Raji (cell line): ENCODE results near the gene SLC4A1AP.

ENCODE experiments used
- POLR2A ChIP-seq: IDR thresholded peaks from 2 replicates; pipeline ENCODE4 v1.6.1; 2011; ENCODE audit warnings: low read depth, low read length, control low read depth; ENCODE audit not compliant: insufficient read depth

Gene SLC4A1AP, protein sequence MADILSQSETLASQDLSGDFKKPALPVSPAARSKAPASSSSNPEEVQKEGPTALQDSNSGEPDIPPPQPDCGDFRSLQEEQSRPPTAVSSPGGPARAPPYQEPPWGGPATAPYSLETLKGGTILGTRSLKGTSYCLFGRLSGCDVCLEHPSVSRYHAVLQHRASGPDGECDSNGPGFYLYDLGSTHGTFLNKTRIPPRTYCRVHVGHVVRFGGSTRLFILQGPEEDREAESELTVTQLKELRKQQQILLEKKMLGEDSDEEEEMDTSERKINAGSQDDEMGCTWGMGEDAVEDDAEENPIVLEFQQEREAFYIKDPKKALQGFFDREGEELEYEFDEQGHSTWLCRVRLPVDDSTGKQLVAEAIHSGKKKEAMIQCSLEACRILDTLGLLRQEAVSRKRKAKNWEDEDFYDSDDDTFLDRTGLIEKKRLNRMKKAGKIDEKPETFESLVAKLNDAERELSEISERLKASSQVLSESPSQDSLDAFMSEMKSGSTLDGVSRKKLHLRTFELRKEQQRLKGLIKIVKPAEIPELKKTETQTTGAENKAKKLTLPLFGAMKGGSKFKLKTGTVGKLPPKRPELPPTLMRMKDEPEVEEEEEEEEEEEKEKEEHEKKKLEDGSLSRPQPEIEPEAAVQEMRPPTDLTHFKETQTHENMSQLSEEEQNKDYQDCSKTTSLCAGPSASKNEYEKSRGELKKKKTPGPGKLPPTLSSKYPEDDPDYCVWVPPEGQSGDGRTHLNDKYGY

DNA sequence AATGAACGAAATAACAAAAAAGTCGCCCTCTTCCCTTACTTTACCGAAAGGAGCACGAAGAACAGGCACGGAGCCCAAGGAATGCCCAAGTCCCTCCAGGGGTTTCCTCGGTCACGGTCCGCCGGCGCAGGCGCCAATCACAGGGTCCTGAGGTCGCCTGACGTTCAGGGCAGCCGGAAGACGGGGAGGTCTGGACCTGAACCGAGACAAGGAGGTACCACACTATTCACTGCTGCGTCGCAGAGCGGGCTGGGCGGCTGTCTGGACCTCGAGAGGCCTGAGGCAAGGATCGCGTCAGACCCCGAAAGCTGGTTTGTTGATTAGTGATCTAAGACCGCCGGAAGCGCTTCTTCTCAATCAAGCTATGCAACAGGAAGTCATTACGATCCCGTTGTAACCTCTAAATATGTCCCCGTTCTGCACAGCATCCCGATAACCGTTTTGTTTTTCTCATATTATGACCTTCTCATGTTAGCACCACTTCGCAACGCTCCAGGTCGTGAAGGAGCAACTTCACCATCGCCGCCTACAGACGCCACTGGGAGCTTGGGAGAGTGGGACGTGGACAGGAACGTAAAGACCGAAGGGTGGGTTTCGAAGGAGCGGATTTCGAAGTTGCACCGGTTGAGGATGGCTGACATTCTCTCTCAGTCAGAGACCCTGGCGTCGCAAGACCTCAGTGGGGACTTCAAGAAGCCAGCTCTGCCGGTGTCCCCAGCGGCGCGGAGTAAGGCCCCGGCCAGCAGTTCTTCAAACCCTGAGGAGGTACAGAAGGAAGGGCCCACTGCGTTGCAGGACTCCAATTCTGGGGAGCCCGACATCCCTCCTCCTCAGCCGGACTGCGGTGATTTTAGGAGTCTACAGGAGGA is at the start of gene SLC4A1AP, which contains the start of gene SUPT7L:
Gene SLC4A1AP (plus strand): TSS at position 605 of the 869 bp plus-strand sequence. CDS start 26 bp downstream, at position 631.
Gene SUPT7L (minus strand): TSS at position 330 of the 869 bp plus-strand sequence. CDS start 1,422 bp downstream, outside the sequence.
- TF ChIP-seq POLR2A, result peak; percentile 82

DNA sequence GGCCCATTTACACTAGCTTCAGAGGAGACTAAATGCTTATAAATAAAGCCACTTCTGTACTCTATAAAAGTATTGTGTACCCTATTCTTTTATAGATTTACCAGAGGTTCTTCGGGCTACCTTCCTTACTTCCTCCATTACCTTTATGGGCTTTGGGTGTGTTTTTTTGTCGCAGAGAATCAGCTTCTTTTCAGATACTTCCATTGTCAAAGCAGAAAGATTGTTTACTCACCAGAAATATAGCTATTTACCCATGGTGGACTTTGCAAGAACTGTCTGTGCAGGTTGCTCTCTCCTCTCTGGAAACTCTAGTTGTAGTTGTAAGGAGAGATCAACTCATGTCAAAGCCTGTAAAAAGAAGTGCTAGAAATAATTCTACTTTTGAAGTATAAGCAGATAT is 49.7 kb upstream of the SLC4A1AP start:
- no peak for TF ChIP-seq POLR2A

DNA sequence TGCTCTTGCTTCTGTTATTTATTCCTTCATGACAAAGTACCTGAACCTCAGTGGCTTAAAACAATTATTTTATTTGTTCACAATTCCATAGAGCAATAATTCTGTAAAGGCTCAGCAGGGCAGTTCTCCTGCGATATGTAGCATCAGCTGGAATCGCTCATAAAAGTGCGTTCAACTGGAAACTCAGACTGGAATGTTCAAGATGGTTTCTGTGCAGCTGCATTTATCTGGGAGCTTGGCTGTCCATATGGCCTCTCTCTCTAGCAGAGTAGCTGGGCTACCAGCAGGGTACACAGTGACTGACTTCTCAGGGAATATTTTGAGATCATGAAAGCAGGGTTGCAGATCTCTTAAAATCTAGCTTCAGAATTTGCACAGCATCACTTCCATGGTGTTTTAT is 48.4 kb upstream of the SLC4A1AP start:
- TF ChIP-seq POLR2A, result no peak

DNA sequence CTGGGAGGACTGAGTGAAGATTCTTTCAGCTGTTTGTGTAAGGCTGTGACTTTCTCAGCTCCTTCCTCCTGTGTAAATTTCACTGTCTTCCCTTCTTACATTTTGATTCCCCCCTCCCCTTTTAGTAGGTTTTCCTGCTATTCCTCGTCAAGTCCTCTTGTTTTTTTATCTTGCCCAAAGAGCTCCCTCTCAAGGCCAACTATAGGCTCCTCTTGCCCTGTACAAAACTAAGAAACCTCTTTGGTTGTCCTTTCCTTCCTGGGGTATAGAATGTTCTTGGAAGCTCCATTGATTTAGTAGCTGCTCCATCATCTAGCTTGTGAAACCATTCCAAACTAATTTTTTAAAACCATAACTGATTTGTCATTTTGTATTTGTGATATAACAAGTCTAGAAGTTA is 42.2 kb upstream of the SLC4A1AP start:
- no peak for TF ChIP-seq POLR2A

DNA sequence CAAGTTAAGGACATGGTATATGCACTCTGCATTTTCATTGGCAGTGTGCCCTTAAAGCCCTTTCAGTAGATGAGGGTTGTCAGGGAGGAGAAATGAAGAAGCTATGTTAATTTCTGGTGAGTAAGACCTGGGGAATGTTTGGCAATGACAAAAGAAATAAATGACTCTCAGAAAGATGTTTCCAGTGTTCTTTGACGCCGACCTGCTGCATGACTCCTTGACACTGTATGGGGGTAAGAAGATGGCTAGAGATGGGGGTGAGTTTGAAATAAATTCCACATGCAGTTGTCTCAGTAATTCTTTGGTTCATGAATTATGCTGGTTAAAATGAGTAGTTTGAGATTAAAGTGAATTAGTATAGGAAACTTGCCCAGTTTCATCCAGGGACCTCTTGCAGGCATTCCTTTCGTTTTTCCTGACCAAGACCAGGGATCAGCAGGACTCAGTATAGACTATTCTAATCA is 40.7 kb upstream of the SLC4A1AP start:
- TF ChIP-seq POLR2A, result no peak

DNA sequence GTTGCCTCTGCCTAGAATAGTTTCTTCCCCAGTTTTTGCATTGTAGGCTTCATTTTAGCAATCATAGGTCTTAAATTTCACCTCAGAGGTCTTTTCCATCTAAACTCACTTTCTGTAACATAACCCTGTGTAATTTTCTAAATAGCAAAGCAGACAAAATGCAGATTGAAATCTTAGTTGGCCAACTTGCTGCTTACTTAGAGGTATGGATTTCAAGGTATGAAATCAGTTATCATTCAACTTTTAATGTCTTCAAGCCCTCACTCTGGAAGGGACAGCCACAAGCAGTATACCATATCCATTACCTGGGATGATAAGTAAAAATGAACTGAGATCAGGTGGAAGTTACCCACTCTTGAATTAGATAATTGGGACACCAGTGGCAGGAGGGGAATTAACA is 38.7 kb upstream of the SLC4A1AP start:
- no peak for TF ChIP-seq POLR2A

DNA sequence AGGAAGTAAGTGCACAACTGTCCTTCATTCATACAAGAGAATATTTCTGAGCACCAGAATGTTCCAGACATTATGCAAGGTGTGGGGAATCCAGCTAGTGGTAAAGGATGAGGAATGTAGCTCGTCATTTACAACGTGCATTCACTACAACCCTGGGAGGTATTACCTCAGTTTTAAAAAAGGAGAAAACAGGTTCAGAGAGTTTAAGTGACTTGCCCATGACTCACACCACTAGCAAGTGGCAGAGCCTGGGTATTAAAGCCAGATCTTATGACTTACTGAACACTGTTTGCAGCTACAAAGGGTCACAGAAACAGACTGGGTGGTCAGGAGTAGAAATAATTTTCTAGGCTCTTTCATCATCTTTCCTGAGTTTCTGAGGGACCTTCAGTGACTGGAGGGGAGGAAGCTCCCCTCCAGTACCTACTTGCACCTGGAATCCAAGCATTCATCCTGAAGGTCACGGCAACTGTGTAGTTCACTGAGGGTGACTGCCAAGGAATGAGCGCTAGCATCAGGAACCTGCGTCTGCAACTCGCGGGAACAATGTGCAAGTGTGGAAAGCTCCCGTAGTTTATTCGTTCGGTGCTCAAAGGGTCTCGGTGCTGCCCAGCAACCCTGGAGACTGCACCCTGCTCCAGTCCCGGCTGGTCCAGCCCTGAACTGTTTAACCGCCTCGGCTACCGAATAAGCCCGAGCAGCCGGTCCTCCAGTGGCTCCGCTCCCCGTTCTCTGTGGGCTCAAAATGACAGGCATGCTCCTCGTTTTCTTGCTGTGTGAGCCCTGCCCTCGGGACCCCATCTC is 35.5 kb upstream of the SLC4A1AP start:
- TF ChIP-seq POLR2A, result no peak

DNA sequence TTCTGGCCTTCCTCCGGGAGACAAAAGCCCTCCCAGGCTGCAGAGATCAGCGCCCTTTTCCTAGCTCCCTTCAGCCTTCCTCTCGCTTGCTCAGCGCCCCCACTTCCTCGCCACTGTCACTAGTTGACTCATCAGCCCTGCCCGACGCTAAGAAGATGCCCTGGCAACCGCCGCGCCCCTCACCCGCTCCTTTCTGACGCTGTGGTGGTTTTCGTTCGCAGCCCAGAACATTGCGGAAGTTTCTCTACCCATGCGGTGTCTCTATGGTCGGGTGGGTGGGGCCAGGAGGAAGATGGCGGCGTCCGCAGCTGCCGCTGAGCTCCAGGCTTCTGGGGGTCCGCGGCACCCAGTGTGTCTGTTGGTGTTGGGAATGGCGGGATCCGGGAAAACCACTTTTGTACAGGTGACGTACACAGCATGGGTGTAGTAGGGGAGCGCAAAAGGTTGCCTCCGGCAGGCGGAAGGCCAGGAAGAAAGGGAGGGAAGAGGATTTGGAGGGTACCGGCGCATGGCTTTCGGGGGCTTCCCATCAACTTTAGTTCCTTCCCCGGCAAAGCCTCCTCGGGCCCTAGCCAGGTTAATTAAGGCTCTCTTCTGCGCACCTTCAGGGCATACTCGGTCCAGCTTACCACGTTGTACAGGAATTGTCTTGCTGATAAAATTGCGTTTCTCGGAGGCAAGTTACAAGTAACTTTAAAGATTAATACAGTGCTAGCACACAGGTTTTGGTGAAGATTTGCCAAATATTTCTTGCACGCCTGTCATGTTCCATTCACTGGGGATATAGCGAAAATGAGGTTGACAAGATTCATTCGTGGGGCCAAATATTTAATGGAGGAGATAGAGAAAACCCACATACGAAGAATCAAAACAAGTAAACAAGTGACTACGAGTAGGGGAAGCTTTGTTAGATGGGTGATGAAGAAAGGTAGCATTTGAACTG is 34.7 kb upstream of the SLC4A1AP start, which contains the start of the genes CCDC121 and GPN1:
Gene CCDC121 (minus strand): TSS at position 246 of the 943 bp plus-strand sequence. CDS start 1,213 bp downstream, outside the sequence.
Gene GPN1 (plus strand): TSS at position 284 of the 943 bp plus-strand sequence. CDS start 9 bp downstream, at position 293.
- TF ChIP-seq POLR2A, result peak; percentile 93

DNA sequence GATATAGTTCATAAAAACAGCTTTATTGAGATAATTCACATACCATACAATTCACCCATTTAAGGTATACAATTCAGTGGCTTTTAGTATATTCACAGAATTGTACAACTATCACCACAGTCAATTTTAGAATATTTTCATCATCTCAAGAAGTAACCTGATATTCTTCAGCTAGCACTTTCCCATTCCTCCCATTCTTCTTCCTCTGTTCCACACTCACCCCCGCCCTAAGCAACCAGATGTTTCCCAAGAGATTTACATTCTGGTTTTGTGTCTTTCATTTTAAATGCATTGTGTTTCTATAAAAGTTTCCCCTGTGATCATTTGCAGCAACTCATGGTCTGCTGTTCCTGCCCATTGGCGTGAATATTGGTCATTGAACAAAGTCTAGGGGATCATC is 29.4 kb upstream of the SLC4A1AP start:
- no peak for TF ChIP-seq POLR2A

DNA sequence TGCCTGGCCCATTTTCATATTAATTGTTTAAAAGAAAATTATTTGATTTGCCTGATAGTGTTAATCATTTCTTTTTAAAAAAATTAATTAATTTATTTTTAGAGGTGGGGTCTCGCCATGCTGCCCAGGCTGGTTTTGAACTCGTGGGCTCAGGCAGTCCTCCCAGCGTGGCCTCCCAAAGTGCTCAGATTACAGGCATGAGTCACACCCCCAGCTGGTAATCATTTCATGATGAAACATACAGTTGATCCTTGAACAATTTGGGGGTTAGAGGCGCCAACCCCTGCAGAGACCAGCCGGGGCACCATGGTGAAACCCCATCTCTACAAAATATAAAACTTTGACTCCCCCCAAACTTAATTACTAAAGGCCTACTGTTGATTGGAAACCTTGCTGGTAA is 26.9 kb upstream of the SLC4A1AP start:
- no peak for TF ChIP-seq POLR2A

DNA sequence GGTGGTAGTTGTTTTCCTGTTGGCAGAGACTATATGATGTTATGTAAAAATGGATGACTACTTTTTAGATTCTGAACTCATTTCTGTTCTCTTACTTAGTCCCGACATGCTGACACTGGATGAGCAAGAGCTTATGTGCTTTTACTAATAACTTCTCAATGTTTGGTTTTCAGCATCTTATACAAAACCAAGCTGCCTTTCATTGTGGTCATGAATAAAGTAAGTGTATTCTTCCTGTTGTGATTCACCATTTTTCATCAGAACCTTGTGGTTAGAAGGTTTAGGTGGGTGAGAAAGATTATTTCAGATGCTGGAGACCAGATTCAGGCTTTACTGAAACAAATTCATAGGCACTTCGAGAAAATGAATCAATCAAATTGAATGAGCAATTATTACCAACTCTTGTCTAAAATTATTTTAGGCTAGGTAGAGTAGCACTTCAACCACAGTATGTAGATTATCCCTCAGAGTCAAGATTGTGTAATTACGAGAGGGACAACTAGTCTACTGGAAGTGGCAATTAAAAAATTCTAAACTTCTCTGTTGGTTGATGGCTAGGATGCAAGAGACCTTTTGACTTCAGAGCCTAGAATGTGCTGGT is 25.6 kb upstream of the SLC4A1AP start:
- no peak for TF ChIP-seq POLR2A

DNA sequence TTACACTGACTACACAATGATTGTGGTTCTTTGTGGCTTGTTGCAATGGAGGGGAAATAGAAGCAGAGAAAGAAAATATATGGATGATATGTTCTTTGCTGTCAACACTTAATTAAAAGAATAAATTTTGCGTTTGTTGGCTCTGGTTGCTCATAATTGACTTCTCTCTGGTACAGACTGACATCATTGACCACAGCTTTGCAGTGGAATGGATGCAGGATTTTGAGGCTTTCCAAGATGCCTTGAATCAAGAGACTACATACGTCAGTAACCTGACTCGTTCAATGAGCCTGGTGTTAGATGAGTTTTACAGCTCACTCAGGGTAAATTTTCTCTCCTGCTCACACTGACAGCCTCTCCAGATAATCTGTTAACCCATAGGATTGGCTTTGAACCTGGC is 25.0 kb upstream of the SLC4A1AP start:
- TF ChIP-seq POLR2A, result no peak

DNA sequence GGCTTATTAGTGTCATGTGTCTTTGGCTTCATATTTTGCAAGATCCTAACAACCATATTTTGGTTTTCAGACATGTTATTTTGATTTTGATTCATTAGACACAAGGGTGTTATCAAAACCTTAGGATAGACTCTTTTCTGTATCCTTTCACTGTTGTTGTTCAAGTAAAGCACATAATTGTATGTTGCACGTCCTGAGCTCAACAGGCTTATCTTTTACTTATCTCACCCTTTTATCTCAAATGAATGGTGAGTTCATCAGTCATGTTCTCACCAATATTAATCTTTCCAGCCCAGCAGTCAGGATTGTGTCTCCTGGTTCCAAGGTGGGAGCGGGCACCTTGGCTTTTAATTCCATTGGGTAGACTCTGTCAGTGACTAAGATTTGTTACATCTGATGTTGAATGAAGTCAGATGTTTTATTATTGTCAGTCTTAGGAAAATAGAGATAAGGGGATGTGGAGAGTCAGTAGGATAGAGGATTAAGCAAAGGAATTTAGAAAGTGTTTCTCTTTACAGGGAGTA is 22.9 kb upstream of the SLC4A1AP start:
- no peak for TF ChIP-seq POLR2A

DNA sequence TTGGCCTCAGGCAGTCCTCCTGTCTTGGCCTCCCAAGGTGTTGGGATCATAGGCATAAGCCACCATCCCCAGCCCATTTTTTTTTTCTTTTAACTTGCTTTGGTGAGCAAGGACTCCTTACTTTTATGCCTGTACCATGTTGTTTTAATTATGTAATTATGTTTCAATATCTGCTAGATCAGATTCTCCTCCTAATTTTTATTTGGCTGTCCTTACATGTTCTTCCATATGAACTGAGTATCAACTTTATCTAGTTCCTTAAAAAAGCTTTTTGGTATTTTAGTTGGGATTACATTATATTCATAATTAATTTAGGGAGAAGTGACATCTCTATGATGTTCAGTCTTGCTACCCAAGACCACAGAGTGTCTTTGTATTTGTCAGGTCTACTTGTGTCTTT is 18.5 kb upstream of the SLC4A1AP start:
- TF ChIP-seq POLR2A, result no peak
